H1 (cell line): ENCODE measurements around the gene BCL2L1.

Experiments
- ATF2 ChIP-seq: IDR thresholded peaks from 2 replicates; pipeline ENCODE4 v1.6.1; 2012; ENCODE audit warnings: low read length, inconsistent platforms
- EP300 ChIP-seq, 2 experiments: IDR thresholded peaks; 1 replicate in 1 of 2; 2 replicates in 1 of 2; pipeline ENCODE4 v1.6.1; 2011 to 2012; ENCODE audit warnings: low read depth in 2 of 2, low read length in 2 of 2, mild to moderate bottlenecking in 2 of 2, borderline replicate concordance in 1 of 2, inconsistent platforms in 1 of 2, moderate library complexity in 1 of 2
- EZH2 ChIP-seq: fragments of 200-600 bp; sonication (generic); IDR thresholded peaks from 2 replicates; pipeline ENCODE4 v1.7.1; 2012; ENCODE audit warnings: low read depth, mild to moderate bottlenecking, moderate library complexity, low read length, inconsistent platforms; ENCODE audit not compliant: severe bottlenecking
- KDM5A ChIP-seq: fragments of 200-600 bp; IDR thresholded peaks from 2 replicates; pipeline ENCODE4 v1.7.1; 2012; ENCODE audit warnings: mild to moderate bottlenecking, low read length, inconsistent platforms, mixed read lengths
- PHF8 ChIP-seq: fragments of 200-600 bp; sonication (generic); conservative IDR thresholded peaks from 2 replicates; pipeline ENCODE4 v1.7.1; 2012; ENCODE audit warnings: low read depth, mild to moderate bottlenecking, inconsistent platforms, low read length, moderate library complexity
- POLR2A ChIP-seq, 2 experiments: IDR thresholded peaks; 1 replicate in 1 of 2; 2 replicates in 1 of 2; pipeline ENCODE4 v1.6.1; 2011; ENCODE audit warnings: low read depth in 2 of 2, low read length in 2 of 2, mild to moderate bottlenecking in 2 of 2; ENCODE audit errors: control extremely low read depth in 1 of 2
- POLR2AphosphoS5 ChIP-seq: IDR thresholded peaks from 2 replicates; pipeline ENCODE4 v1.6.1; 2011; ENCODE audit warnings: low read depth, low read length
- RAD21 ChIP-seq, 2 experiments: IDR thresholded peaks in 1 of 2; conservative IDR thresholded peaks in 1 of 2; 2 replicates each; pipeline ENCODE4 v1.6.1; 2011; ENCODE audit warnings: low read depth in 2 of 2, low read length in 2 of 2, improper control_type of control experiment in 1 of 2, inconsistent platforms in 1 of 2, mild to moderate bottlenecking in 1 of 2, moderate library complexity in 1 of 2
- RNF2 ChIP-seq: fragments of 200-900, 300-1000 bp; sonication (generic); IDR thresholded peaks from 2 replicates; pipeline ENCODE4 v1.7.1; 2016; ENCODE audit warnings: borderline replicate concordance, low read depth, mild to moderate bottlenecking, antibody characterized with exemption, low read length; ENCODE audit not compliant: poor library complexity, severe bottlenecking; ENCODE audit errors: missing control alignments
- RXRA ChIP-seq: IDR thresholded peaks from 2 replicates; pipeline ENCODE4 v1.6.1; 2011; ENCODE audit warnings: low read depth, mild to moderate bottlenecking, low read length, moderate library complexity; ENCODE audit not compliant: insufficient read depth
- TAF1 ChIP-seq: IDR thresholded peaks from 2 replicates; pipeline ENCODE4 v1.6.1; 2011; ENCODE audit warnings: mild to moderate bottlenecking, low read depth, low read length
- ZNF274 ChIP-seq: IDR thresholded peaks from 2 replicates; pipeline ENCODE4 v1.7.0; 2012; ENCODE audit warnings: low read length, borderline replicate concordance; ENCODE audit errors: extremely low read depth
- TF ChIP-seq, protein P1 (sequence below), 3 experiments: IDR thresholded peaks; 1 replicate in 2 of 3; 2 replicates in 1 of 3; pipeline versions ENCODE4 v1.5.1 to v1.6.1; 2011; ENCODE audit warnings: low read length in 3 of 3, mild to moderate bottlenecking in 3 of 3, inconsistent platforms in 2 of 3, low read depth in 1 of 3, moderate library complexity in 1 of 3; ENCODE audit not compliant: insufficient read depth in 1 of 3; ENCODE audit errors: control extremely low read depth in 1 of 3
- TF ChIP-seq, protein P2 (sequence below): IDR thresholded peaks from 2 replicates; pipeline ENCODE4 v1.6.1; 2011; ENCODE audit warnings: low read length, improper control_type of control experiment

DNA sequence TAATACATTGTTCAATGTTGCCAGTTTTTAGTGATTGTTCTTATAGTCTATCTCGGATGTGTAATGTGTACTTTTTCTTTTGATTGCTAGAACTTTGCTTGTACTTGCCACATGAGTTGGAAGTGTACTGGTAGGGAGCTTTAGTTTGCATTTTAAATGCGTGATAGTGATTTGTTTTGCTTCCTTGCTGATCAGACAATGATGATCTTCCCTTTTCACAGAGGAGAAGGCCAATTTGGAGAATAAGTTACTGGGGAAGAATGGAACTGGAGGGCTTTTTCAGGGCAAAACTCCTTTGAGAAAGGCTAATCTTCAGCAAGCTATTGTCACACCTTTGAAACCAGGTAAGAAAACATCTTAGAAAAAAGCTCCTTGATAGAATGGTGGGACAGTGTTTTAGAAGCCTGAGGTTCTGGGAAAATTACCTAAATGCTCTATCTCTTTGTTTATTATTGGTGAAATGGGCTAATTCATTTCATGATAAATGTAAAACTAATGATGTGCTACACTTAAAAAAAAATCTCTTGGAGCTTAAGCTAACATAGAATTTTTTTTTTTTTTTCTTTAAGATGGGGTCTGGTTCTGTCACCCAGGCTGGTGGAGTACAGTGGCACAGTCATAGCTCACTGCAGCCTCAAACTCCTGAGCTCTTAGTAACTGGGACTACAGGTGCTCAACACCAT, 37.3 kb upstream of the BCL2L1 start:
- TF ChIP-seq EP300 (IDR thresholded peaks at IDR 0.05; ENCODE audit: borderline replicate concordance in 1 of 2, low read depth in 2 of 2, low read length in 2 of 2) (no peak), POLR2A (IDR thresholded peaks at IDR 0.05; ENCODE audit: control extremely low read depth in 1 of 2, low read depth in 2 of 2, low read length in 2 of 2) (no peak), ZNF274 (no peak), RXRA (no peak), TAF1 (no peak), POLR2AphosphoS5 (no peak), PHF8 (no peak), RAD21 (IDR thresholded peaks at IDR 0.05 in 1 of 2, conservative IDR thresholded peaks at IDR 0.05 in 1 of 2; ENCODE audit: low read depth in 2 of 2, low read length in 2 of 2) (no peak), EZH2 (no peak), KDM5A (no peak), RNF2 (no peak), ATF2 (no peak)
- TF ChIP-seq, protein P1, sequence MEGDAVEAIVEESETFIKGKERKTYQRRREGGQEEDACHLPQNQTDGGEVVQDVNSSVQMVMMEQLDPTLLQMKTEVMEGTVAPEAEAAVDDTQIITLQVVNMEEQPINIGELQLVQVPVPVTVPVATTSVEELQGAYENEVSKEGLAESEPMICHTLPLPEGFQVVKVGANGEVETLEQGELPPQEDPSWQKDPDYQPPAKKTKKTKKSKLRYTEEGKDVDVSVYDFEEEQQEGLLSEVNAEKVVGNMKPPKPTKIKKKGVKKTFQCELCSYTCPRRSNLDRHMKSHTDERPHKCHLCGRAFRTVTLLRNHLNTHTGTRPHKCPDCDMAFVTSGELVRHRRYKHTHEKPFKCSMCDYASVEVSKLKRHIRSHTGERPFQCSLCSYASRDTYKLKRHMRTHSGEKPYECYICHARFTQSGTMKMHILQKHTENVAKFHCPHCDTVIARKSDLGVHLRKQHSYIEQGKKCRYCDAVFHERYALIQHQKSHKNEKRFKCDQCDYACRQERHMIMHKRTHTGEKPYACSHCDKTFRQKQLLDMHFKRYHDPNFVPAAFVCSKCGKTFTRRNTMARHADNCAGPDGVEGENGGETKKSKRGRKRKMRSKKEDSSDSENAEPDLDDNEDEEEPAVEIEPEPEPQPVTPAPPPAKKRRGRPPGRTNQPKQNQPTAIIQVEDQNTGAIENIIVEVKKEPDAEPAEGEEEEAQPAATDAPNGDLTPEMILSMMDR (IDR thresholded peaks at IDR 0.05; ENCODE audit: control extremely low read depth in 1 of 3, insufficient read depth in 1 of 3, low read depth in 1 of 3, low read length in 3 of 3), result no peak
- TF ChIP-seq, protein P2, sequence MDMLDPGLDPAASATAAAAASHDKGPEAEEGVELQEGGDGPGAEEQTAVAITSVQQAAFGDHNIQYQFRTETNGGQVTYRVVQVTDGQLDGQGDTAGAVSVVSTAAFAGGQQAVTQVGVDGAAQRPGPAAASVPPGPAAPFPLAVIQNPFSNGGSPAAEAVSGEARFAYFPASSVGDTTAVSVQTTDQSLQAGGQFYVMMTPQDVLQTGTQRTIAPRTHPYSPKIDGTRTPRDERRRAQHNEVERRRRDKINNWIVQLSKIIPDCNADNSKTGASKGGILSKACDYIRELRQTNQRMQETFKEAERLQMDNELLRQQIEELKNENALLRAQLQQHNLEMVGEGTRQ, result no peak
